K562 (cell line): Measurements from ENCODE around the gene RAD51D. TPM values are rescaled to one million over a fixed set of nuclear protein-coding genes. Genes with fewer than 3 reads are reported as not detected.

Experiments
- ATAC-seq: fragments of 200-7000 bp; cut with Tn5 transposase; 3 replicates; pipeline ENCODE4 v1.9.1; 2020; ENCODE audit warnings: moderate library complexity
- BruUV-seq: library from RNA; stranded (reverse); fragments of 400-500 nt; replicated peaks from 2 replicates; lab custom pipeline; 2021; lab: Mats Ljungman, UMichigan
- CTCF ChIA-PET: fragments of 300-600 bp; formaldehyde crosslinking; extraction: SDS; loops from one replicate; lab custom pipeline; 2021; ENCODE audit warnings: low intra/inter-chr PET ratio; lab: Yijun Ruan, JAX
- POLR2A ChIA-PET: fragments of 300-600, 350-650 bp; sonication (Branson Sonifier 250); formaldehyde crosslinking; extraction: SDS; loops from one replicate; lab custom pipeline; 2021; ENCODE audit warnings: antibody characterized with exemption, inconsistent platforms; lab: Yijun Ruan, JAX
- DNase-seq, 4 experiments: peaks; one replicate each; pipeline versions ENCODE4 v3.0.0 to v3.0.0-alpha.2; 2011 to 2018; ENCODE audit warnings: low spot score in 3 of 4, mixed read lengths in 3 of 4; ENCODE audit errors: extremely low read depth in 1 of 4
- FAIRE-seq: peaks from 2 replicates; lab custom pipeline; 2011; peaks lifted over from hg19 to GRCh38; lab: Jason Lieb, UNC
- H2AFZ ChIP-seq: 2 replicates; pipeline ENCODE4 v1.6.0; 2011; ENCODE audit warnings: low read depth, low read length, control low read depth, inconsistent platforms
- H3K27ac ChIP-seq: fragments of 200-600 bp; 3 replicates; pipeline ENCODE4 v1.8.0; 2011; ENCODE audit warnings: low read depth, mild to moderate bottlenecking, control low read depth, inconsistent platforms, low read length, moderate library complexity, mixed read lengths; ENCODE audit errors: extremely low read depth
- H3K27me3 ChIP-seq, 2 experiments: fragments of 300-600 bp in 1 of 2; 2 replicates in 1 of 2; 3 replicates in 1 of 2; pipeline versions ENCODE4 v1.6.0 to v1.8.0; 2011; ENCODE audit warnings: inconsistent platforms in 2 of 2, low read length in 2 of 2, mild to moderate bottlenecking in 1 of 2, mixed read lengths in 1 of 2, moderate library complexity in 1 of 2; ENCODE audit not compliant: control insufficient read depth in 2 of 2, insufficient read depth in 2 of 2
- H3K36me3 ChIP-seq: fragments of 300-600 bp; 3 replicates; pipeline ENCODE4 v1.8.0; 2011; ENCODE audit warnings: mild to moderate bottlenecking, low read length, inconsistent platforms; ENCODE audit not compliant: control insufficient read depth, insufficient read depth
- H3K4me1 ChIP-seq, 2 experiments: fragments of 200-600 bp in 1 of 2; replicated peaks in 1 of 2; 2 replicates in 1 of 2; 3 replicates in 1 of 2; pipeline versions ENCODE4 v1.5.1 to v1.8.0; 2011; ENCODE audit warnings: inconsistent platforms in 2 of 2, low read length in 2 of 2, mild to moderate bottlenecking in 1 of 2, mixed read lengths in 1 of 2, moderate library complexity in 1 of 2; ENCODE audit not compliant: control insufficient read depth in 2 of 2, insufficient read depth in 2 of 2
- H3K4me2 ChIP-seq: 2 replicates; pipeline ENCODE4 v1.6.1; 2011; ENCODE audit warnings: low read length, control low read depth, inconsistent platforms, mixed read lengths; ENCODE audit not compliant: insufficient read depth
- H3K4me3 ChIP-seq: fragments of 200-600 bp; sonication (generic), shearing (Covaris generic); 2 replicates; pipeline ENCODE4 v1.5.1; 2016; ENCODE audit warnings: control low read depth, inconsistent platforms
- H3K79me2 ChIP-seq: fragments of 200-600 bp; 3 replicates; pipeline ENCODE4 v1.8.0; 2011; ENCODE audit warnings: low read length, inconsistent platforms; ENCODE audit not compliant: control insufficient read depth, insufficient read depth
- H3K9ac ChIP-seq, 2 experiments: 2 replicates each; pipeline versions ENCODE4 v1.6.0 to v1.6.1; 2011; ENCODE audit warnings: low read depth in 2 of 2, low read length in 2 of 2, control low read depth in 1 of 2, inconsistent platforms in 1 of 2, mild to moderate bottlenecking in 1 of 2, mixed read lengths in 1 of 2; ENCODE audit not compliant: insufficient read depth in 1 of 2
- H3K9me1 ChIP-seq: one replicate; pipeline ENCODE4 v1.6.0; 2011; ENCODE audit warnings: inconsistent platforms, mild to moderate bottlenecking, low read length, moderate library complexity; ENCODE audit not compliant: control insufficient read depth, insufficient read depth
- H3K9me3 ChIP-seq: replicated peaks from 2 replicates; pipeline ENCODE4 v1.5.1; 2011; ENCODE audit warnings: low read depth, low read length, inconsistent platforms; ENCODE audit not compliant: control insufficient read depth, insufficient read depth
- H4K20me1 ChIP-seq: replicated peaks from 2 replicates; pipeline ENCODE4 v1.6.1; 2011; ENCODE audit warnings: low read length, inconsistent platforms, mixed read lengths; ENCODE audit not compliant: control insufficient read depth, insufficient read depth
- ATF6 ChIP-seq: sonication (generic); formaldehyde crosslinking; IDR thresholded peaks from 2 replicates; pipeline ENCODE4 v1.4.0; 2020; ENCODE audit warnings: mild to moderate bottlenecking, missing genetic modification reagents
- C11orf30 ChIP-seq: fragments of 450-650 bp; IDR thresholded peaks from 2 replicates; pipeline ENCODE4 v1.6.1; 2016; ENCODE audit warnings: low read depth, mild to moderate bottlenecking
- CEBPB ChIP-seq: fragments of 450-650 bp; IDR thresholded peaks from 2 replicates; pipeline ENCODE4 v1.6.1; 2016; ENCODE audit warnings: missing genetic modification characterization, missing compliant biosample characterization
- CTCFL ChIP-seq: IDR thresholded peaks from 2 replicates; pipeline ENCODE4 v1.6.1; 2011; ENCODE audit warnings: borderline replicate concordance, low read depth, mild to moderate bottlenecking, moderate library complexity, low read length; ENCODE audit not compliant: insufficient read depth, poor library complexity, severe bottlenecking
- MITF ChIP-seq: IDR thresholded peaks from 2 replicates; pipeline ENCODE4 v1.6.1; 2014; ENCODE audit warnings: antibody characterized with exemption
- NONO ChIP-seq, 2 experiments: fragments of 200-400 bp in 1 of 2; fragments of 450-650 bp in 1 of 2; formaldehyde crosslinking in 1 of 2; IDR thresholded peaks; 2 replicates each; pipeline ENCODE4 v1.6.1; 2017; ENCODE audit warnings: low read depth in 2 of 2, mild to moderate bottlenecking in 2 of 2, moderate library complexity in 2 of 2, low read length in 1 of 2
- PKNOX1 ChIP-seq: fragments of 450-650 bp; IDR thresholded peaks from 2 replicates; pipeline ENCODE4 v1.6.1; 2016
- RBFOX2 ChIP-seq: fragments of 200-400 bp; formaldehyde crosslinking; IDR thresholded peaks from 2 replicates; pipeline ENCODE4 v1.6.1; 2017; ENCODE audit warnings: low read depth, mild to moderate bottlenecking, low read length, moderate library complexity
- ZBTB17 ChIP-seq: fragments of 450-650 bp; formaldehyde crosslinking; IDR thresholded peaks from 2 replicates; pipeline ENCODE4 v1.4.0; 2020; ENCODE audit warnings: mild to moderate bottlenecking
- WGBS: fragments of 100-300 bp; shearing (Covaris generic); methylation state at CpG from one replicate; pipeline ENCODE4 v1.1.6; 2016; ENCODE audit warnings: low coverage, mixed read lengths; ENCODE audit not compliant: insufficient coverage; ENCODE audit errors: missing lambda C conversion rate; 5-methylcytosine and 5-hydroxymethylcytosine counted together
- in situ Hi-C: fragments of 300-500 bp; cut with MboI; formaldehyde crosslinking; loops from 4 replicates; pipeline ENCODE4 v1.15.0; 2018; ENCODE audit warnings: inconsistent platforms, mixed read lengths
- intact Hi-C: fragments of 100-400 bp; cut with micrococcal nuclease; formaldehyde crosslinking; loops from 2 replicates; pipeline ENCODE4 v1.14.2; 2022
- polyA plus RNA-seq, 8 experiments: library from polyadenylated mRNA; depleted of rRNA in 4 of 8; stranded (reverse) in 5 of 8; unstranded in 3 of 8; fragments of >200 nt; fragmentation: Nextera tagmentation in 2 of 8; fragmentation: Illumina TruSeq in 1 of 8; extraction: Ambion mirVana in 2 of 8; extraction: Trizol in 1 of 8; gene quantifications; 2 replicates each; pipeline versions ENCODE4 v1.2.1 to v1.2.3, GENCODE V29; 2011 to 2014; ENCODE audit warnings: inconsistent platforms in 1 of 8, missing spikeins in 1 of 8
- total RNA-seq, 7 experiments: library from RNA; depleted of rRNA in 6 of 7; stranded (reverse); fragments of >200 nt in 6 of 7; fragmentation: Illumina TruSeq in 2 of 7; extraction: Trizol in 2 of 7; gene quantifications; 2 replicates each; pipeline versions ENCODE4 v1.2.1 to v1.2.3, GENCODE V29; 2011 to 2021; ENCODE audit warnings: low replicate concordance in 1 of 7

The RAD51D gene
- total and polyA plus RNA-seq, 9 of the 15 experiments (the other 6 are each of a cell fraction or from before 2014, with no cell fraction given): 2.2 to 16.9 (median 8.7) TPM

GRCh38 chr17:35088356-35088880 is 31.2 kb downstream of the RAD51D start:
- Histone ChIP-seq H2AFZ (peak overlapping the region; percentile 85), H3K79me2 (peaks cover 41% of the 10 kb centered on the region), H3K36me3 (no peaks in the 10 kb centered on the region), H3K9me1 (no peaks in the 10 kb centered on the region), H3K27me3 (no peaks in the 10 kb centered on the region), H3K4me3 (peak overlapping the region; percentile 87), H3K9me3 (no peaks in the 10 kb centered on the region), H3K4me2 (peak overlapping the region; percentile 83), H4K20me1 (no peaks in the 10 kb centered on the region), H3K4me1 (peaks cover 22% of the 10 kb centered on the region in 2 experiments), H3K27ac (peak overlapping the region; percentile 73), H3K9ac (peak overlapping the region; percentile 75 to 92)
- ChIA-PET CTCF (no interaction called here), POLR2A (interaction anchor here (0.7 to 1.2 kb wide), 2 partner anchors 25 to 116 kb away, joined by 3 to 5 read pairs; partner anchors contain the start of gene RFFL)
- peak; percentile 77 for FAIRE-seq
- DNase-seq: peak; percentile 17 to 74 (median 34)
- BruUV-seq: no TSS peak
- 1% methylated on average over 26 of the region's 26 CpGs for WGBS
- peak; percentile 80 for ATAC-seq
- in situ Hi-C loops (no loop called here), intact Hi-C loops (loop anchor here (2.0 to 5.0 kb wide), 3 partner anchors 24 to 106 kb away; partner anchors contain the start of gene LIG3)
- TF ChIP-seq MITF (no peak), ATF6 (CRISPR knock-in tag) (no peak), C11orf30 (no peak), PKNOX1 (no peak), RBFOX2 (peak; percentile 35), CTCFL (no peak), ZBTB17 (CRISPR knock-in tag) (no peak), CEBPB (tag) (no peak), NONO (IDR thresholded peaks at IDR 0.05; ENCODE audit: low read depth in 2 of 2, low read length in 1 of 2) (no peak)
